ENCODE results near the gene DPP6. TPM values are rescaled to one million over a fixed set of nuclear protein-coding genes. Genes with fewer than 3 reads are reported as not detected.
A peak's percentile ranks its signal among the peaks of the same experiment; 100 is the strongest.
"Not testable (repeated sequence)": the region's sequence is repeated elsewhere in the genome, so short reads cannot be mapped to it uniquely, and the experiment has no call there.

DPP6 gene
- total and polyA plus RNA-seq, 9 donors, result 3.3 to 11.5 (median 4.7) TPM

DNA sequence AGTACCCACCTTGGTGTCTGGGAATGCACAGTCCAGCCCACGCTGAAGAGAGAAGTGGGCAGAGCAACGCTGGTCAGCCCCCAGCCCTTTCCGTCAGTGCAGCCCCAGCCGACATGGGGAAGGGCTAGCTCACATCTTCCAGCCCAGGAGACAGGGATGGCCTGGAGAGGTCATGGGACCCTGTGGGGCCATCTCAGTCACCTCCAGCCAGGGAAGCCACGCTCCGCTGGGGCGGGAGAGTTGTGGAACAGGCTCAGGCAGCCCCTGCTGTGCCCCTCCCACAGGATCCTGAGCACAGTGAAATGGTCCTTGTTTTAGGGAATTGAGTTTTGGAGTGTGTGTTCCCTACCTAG is 865.6 kb downstream of the DPP6 start:
- DNase-seq, result no peak
- Histone ChIP-seq H3K9me3 (replicated peaks; ENCODE audit: control insufficient read depth, low read depth, low read length) (no peaks in the 10 kb centered on the region), H3K4me3 (ENCODE audit: low read length) (no peak overlapping the region), H3K27ac (ENCODE audit: low read length) (no peak overlapping the region), H3K4me1 (ENCODE audit: control insufficient read depth, insufficient read depth, low read length) (peaks cover 24% of the 10 kb centered on the region), H3K27me3 (ENCODE audit: control insufficient read depth, insufficient read depth, low read length) (peaks cover 25% of the 10 kb centered on the region), H3K36me3 (ENCODE audit: control insufficient read depth, insufficient read depth, low read length) (no peaks in the 10 kb centered on the region)
- 70% methylated on average over 6 of the region's 7 CpGs for WGBS (ENCODE audit: insufficient coverage)

DNA sequence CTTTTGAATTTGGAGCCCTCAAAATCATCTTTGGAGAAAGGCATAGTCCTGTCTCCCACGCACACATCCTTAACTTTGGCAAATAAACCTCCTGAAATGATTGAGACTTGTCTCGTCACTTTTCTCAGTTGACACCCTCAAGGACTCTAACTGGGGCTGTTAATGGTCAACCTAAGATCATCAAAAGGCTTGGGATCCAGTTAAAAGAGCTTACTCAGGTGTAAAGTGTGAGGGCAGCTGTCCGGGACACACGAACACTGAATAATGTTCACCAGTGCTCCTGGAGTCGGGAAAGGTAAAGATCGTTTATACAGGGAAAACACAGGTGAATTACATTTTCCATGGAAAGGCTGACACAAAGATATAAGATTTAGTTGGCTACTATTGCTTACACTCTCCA is 866.1 kb downstream of the DPP6 start:
- Histone ChIP-seq H3K4me3 (ENCODE audit: low read length) (no peak overlapping the region), H3K4me1 (ENCODE audit: control insufficient read depth, insufficient read depth, low read length) (peaks cover 23% of the 10 kb centered on the region), H3K9me3 (replicated peaks; ENCODE audit: control insufficient read depth, low read depth, low read length) (no peaks in the 10 kb centered on the region), H3K36me3 (ENCODE audit: control insufficient read depth, insufficient read depth, low read length) (no peaks in the 10 kb centered on the region), H3K27ac (ENCODE audit: low read length) (no peak overlapping the region), H3K27me3 (ENCODE audit: control insufficient read depth, insufficient read depth, low read length) (peaks cover 25% of the 10 kb centered on the region)
- no peak for DNase-seq
- 76% methylated on average over 3 of the region's 6 CpGs for WGBS (ENCODE audit: insufficient coverage)

DNA sequence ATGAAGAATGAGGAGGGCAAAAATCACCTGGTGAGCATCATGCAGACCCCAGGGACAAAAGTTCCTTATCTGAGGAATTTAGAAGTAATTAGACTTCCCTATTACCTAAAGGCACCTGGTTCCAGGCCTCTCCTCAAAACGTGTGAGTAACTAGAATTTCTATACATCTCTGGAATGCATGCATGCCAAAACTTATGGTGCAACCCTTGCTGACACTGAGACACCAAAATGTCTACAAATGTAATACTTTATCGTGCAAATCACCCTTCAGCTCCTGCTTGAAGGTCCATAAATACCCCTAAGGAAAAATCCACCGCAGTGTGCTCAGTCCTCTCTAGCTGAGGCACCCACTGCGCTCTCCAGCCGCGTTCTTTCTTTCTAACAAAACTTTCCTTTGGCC is 866.5 kb downstream of the DPP6 start:
- Histone ChIP-seq H3K27me3 (ENCODE audit: control insufficient read depth, insufficient read depth, low read length) (peaks cover 25% of the 10 kb centered on the region), H3K36me3 (ENCODE audit: control insufficient read depth, insufficient read depth, low read length) (no peaks in the 10 kb centered on the region), H3K9me3 (replicated peaks; ENCODE audit: control insufficient read depth, low read depth, low read length) (no peaks in the 10 kb centered on the region), H3K4me1 (ENCODE audit: control insufficient read depth, insufficient read depth, low read length) (peaks cover 19% of the 10 kb centered on the region), H3K4me3 (ENCODE audit: low read length) (no peak overlapping the region), H3K27ac (ENCODE audit: low read length) (no peak overlapping the region)
- 83% methylated on average over 5 of the region's 6 CpGs for WGBS (ENCODE audit: insufficient coverage)
- no peak for DNase-seq

DNA sequence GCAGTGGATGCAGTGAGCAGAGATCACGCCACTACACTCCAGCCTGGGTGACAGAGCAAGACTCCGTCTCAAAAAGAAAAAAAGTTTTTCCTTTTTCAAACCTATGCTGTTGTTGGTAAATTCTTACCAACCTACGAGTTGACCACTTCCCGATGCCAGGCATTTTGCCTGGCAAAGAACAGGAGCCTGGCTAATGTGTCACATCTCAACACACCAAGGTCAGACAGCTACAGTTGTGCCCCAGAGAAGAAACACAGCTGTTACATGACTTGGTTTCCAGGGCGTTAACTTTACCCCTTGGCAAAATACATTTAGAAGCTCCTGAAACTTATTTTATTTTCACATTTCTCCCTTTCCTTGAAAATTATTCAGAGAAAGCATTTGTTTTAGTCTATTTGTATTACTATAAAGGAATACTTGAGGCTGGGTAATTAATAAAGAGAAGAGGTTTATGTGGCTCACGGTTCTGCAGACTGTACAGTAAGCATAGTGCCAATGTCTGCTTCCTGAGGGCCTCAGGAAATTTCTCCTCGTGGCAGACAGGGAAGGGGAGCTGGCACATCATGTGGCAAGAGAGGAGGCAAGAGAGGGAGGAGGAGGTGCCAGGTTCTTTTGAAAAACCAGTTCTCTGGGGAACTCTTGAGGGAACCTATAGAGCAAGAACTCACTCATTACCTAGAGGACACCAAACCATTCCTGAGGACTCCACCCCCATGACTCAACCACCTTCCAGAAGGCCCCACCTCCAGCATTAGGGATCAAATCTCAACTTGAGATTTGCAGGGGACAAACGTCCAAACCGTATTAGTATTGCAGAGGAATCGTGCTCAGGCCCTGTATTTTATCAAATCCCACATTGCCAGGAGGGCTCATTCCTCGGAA is 867.4 kb downstream of the DPP6 start:
- no peak overlapping the region for H3K4me3 ChIP-seq (ENCODE audit: low read length)
- H3K4me1 ChIP-seq (ENCODE audit: control insufficient read depth, insufficient read depth, low read length), result peaks cover 10% of the 10 kb centered on the region
- H3K36me3 ChIP-seq (ENCODE audit: control insufficient read depth, insufficient read depth, low read length), result no peaks in the 10 kb centered on the region
- no peaks in the 10 kb centered on the region for H3K9me3 ChIP-seq (replicated peaks; ENCODE audit: control insufficient read depth, low read depth, low read length)
- peak; percentile 9 for DNase-seq
- no peak overlapping the region for H3K27ac ChIP-seq (ENCODE audit: low read length)
- H3K27me3 ChIP-seq (ENCODE audit: control insufficient read depth, insufficient read depth, low read length), result peaks cover 16% of the 10 kb centered on the region
- WGBS (ENCODE audit: insufficient coverage), result 75% methylated on average over 5 of the region's 11 CpGs

DNA sequence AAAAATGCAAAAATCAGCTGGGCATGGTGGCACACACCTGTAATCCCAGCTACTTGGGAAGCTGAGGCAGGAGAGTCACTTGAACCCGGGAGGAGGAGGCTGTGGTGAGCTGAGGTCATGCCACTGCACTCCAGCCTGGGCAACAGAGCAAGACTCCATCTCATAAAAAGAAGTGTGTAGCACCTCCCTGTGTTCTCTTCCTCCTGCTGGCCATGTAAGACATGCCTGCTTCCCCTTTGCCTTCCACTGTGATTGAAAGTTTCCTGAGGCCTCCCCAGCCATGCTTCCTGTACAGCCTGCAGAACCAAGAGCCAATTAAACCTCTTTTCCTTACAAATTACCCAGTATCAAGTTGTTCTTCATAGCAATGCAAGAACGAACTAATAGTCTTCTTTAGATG is 870.3 kb downstream of the DPP6 start:
- H3K4me1 ChIP-seq (ENCODE audit: control insufficient read depth, insufficient read depth, low read length); DNase-seq; H3K27me3 ChIP-seq (ENCODE audit: control insufficient read depth, insufficient read depth, low read length); H3K9me3 ChIP-seq (replicated peaks; ENCODE audit: control insufficient read depth, low read depth, low read length); H3K4me3 ChIP-seq (ENCODE audit: low read length); H3K36me3 ChIP-seq (ENCODE audit: control insufficient read depth, insufficient read depth, low read length); H3K27ac ChIP-seq (ENCODE audit: low read length): not testable (repeated sequence)
- WGBS (ENCODE audit: insufficient coverage), result 50% methylated on average over 1 of the region's 2 CpGs

DNA sequence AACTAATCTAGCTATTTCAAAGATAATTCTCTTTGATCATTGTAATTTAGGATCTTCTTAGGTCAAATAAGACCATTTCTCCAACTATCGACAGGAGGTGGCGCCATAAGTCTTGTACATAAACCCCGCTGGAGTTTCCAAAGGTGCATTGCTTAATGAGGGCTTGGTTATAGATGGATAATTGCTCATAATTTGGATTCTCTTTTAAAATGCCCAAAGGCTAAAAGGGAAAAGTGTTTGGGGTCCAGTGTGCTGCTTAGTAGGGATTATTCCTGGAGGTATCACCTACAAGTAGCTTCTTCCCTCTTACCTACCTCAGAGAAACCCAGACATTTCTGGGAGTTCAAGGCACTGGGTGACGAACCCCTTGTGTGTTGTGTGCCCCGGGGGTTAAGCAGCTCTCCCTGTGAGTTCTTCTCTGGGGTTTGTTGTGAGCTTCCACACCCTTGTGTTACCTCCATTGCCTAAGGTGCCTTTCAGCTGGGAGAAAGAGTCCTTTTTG is 875.5 kb downstream of the DPP6 start:
- Histone ChIP-seq H3K4me1 (ENCODE audit: control insufficient read depth, insufficient read depth, low read length) (peaks cover 8% of the 10 kb centered on the region), H3K27ac (ENCODE audit: low read length) (peak overlapping the region; percentile 95), H3K4me3 (ENCODE audit: low read length) (peak overlapping the region; percentile 59), H3K9me3 (replicated peaks; ENCODE audit: control insufficient read depth, low read depth, low read length) (peaks cover 2% of the 10 kb centered on the region), H3K27me3 (ENCODE audit: control insufficient read depth, insufficient read depth, low read length) (no peaks in the 10 kb centered on the region), H3K36me3 (ENCODE audit: control insufficient read depth, insufficient read depth, low read length) (no peaks in the 10 kb centered on the region)
- DNase-seq, result peak; percentile 92
- no CpG with 5 or more reads among the region's 5 CpGs for WGBS (ENCODE audit: insufficient coverage)

DNA sequence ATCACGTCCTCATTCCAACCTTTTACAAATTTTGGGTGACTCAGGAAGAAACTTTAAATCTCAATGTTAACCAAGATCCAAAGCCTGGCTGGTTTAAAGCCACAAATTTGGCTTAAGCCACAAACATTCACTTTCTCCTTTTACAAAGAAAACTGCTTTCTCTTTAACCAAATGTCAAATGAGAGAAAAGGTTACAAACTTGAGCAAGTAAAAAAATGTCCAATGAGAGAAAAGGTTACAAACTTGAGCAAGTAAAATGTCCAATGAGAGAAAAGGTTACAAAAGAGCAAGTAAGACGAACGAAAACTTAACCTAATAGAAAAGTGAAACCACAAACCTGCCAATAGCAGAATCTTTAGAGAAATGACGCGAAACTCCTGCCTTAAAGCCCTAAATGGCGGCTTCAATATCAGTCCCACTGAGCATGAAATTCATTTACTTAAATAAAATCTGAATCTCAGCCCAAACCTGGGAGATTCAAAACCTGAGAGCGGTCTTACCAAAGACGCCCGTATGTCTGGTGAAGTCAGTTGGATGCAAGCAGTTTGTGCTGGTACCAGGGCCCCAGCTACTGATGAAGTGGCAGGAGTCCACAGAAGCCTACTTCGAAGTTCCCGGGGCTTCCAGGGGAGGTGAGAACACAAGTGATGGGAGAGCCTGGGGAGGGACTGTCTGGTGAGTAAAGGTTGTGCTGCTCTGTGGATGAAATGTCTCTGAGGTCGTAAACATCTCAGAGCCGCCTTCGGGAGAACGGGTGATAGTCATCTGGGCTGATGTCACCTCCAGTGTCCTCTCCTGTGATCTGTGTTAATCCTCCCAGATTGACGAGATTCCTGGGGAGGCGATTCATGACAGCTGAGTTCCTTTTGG is 876.2 kb downstream of the DPP6 start:
- H3K27me3 ChIP-seq (ENCODE audit: control insufficient read depth, insufficient read depth, low read length), result no peaks in the 10 kb centered on the region
- H3K9me3 ChIP-seq (replicated peaks; ENCODE audit: control insufficient read depth, low read depth, low read length), result peaks cover 4% of the 10 kb centered on the region
- H3K36me3 ChIP-seq (ENCODE audit: control insufficient read depth, insufficient read depth, low read length), result no peaks in the 10 kb centered on the region
- H3K27ac ChIP-seq (ENCODE audit: low read length), result peak overlapping the region; percentile 95
- peak; percentile 99 for DNase-seq
- H3K4me3 ChIP-seq (ENCODE audit: low read length), result peak overlapping the region; percentile 59
- WGBS (ENCODE audit: insufficient coverage), result 9% methylated on average over 13 of the region's 17 CpGs
- H3K4me1 ChIP-seq (ENCODE audit: control insufficient read depth, insufficient read depth, low read length), result peaks cover 8% of the 10 kb centered on the region

DNA sequence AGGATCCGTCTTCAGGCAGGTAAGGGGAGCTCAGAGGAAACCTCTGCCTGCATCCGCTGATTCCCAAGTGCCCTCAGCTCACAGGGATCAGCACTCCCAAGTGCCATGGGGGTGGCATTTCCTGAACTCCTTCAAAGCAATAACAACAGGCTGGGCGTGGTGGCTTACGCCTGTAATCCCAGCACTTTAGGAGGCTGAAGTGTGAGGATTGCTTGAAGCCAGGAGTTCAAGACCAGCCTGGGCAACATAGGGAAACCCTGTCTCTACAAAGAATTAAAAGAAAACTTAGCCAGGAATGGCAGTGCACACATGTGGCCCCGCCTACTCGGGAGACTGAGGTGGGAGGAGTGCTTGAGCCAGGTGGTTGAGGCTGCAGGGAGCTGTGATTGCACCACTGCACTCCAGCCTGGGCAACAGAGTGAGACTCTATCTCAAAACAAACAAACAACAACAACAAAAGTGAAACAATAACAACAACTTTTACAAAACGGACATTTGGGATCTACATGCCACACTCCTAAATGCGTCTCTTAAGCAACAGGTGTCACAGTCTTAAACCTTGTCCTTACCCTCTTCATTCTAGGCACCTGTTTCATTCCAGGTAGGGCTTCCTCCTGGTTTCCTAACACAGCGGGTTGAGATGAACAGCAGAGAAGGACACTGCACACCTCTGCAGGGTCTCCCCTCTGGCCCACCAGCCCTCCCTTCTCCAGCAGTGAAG is 877.0 kb downstream of the DPP6 start:
- peaks cover 8% of the 10 kb centered on the region for H3K4me1 ChIP-seq (ENCODE audit: control insufficient read depth, insufficient read depth, low read length)
- H3K9me3 ChIP-seq (replicated peaks; ENCODE audit: control insufficient read depth, low read depth, low read length), result peaks cover 9% of the 10 kb centered on the region
- peak overlapping the region; percentile 95 for H3K27ac ChIP-seq (ENCODE audit: low read length)
- H3K4me3 ChIP-seq (ENCODE audit: low read length), result peak overlapping the region; percentile 59
- H3K36me3 ChIP-seq (ENCODE audit: control insufficient read depth, insufficient read depth, low read length), result no peaks in the 10 kb centered on the region
- H3K27me3 ChIP-seq (ENCODE audit: control insufficient read depth, insufficient read depth, low read length), result no peaks in the 10 kb centered on the region
- WGBS (ENCODE audit: insufficient coverage), result 65% methylated on average over 2 of the region's 9 CpGs
- DNase-seq, result no peak

DNA sequence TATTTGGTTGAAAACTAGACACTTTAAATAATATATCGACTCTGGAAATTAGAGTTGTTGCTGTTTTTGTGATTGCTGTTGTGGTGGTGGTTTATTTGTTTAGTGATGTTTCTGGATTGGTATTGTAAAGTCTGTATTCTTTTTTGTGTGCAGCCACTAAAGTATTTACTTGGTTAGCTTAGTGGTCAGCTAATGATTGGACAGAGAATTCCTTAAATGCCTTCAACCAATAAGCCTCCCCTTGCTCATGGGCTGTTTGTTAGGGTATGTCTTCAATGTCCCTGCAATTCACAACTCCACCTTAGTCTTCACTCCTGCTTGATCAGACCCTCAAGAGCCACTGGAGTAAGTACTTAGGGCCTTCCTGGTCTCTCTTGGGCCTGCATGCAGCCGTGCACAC is 879.7 kb downstream of the DPP6 start:
- H3K27ac ChIP-seq (ENCODE audit: low read length), result no peak overlapping the region

More for the DNA sequence above, 879.7 kb downstream of the DPP6 start:
- Histone ChIP-seq H3K4me1 (ENCODE audit: control insufficient read depth, insufficient read depth, low read length) (peaks cover 8% of the 10 kb centered on the region), H3K4me3 (ENCODE audit: low read length) (no peak overlapping the region), H3K9me3 (replicated peaks; ENCODE audit: control insufficient read depth, low read depth, low read length) (peaks cover 14% of the 10 kb centered on the region), H3K27me3 (ENCODE audit: control insufficient read depth, insufficient read depth, low read length) (no peaks in the 10 kb centered on the region), H3K36me3 (ENCODE audit: control insufficient read depth, insufficient read depth, low read length) (no peaks in the 10 kb centered on the region)
- 44% methylated on average over 1 of the region's 2 CpGs for WGBS (ENCODE audit: insufficient coverage)
- no peak for DNase-seq
